Measurements from ENCODE around the gene HOXA11.
A peak's percentile ranks its signal among the peaks of the same experiment; 100 is the strongest.

Gene HOXA11

GRCh38 chr7:27173511-27173955 is 11.5 kb downstream of the HOXA11 start:
- peak overlapping the region; percentile 48 for H3K27ac ChIP-seq (ENCODE audit: low read length, poor library complexity, severe bottlenecking)
- H3K4me3 ChIP-seq (ENCODE audit: insufficient read depth in 1 of 2, low read depth in 1 of 2, low read length in 2 of 2) = peak overlapping the region; percentile 58 to 92
- no peaks in the 10 kb centered on the region for H3K4me1 ChIP-seq (ENCODE audit: control insufficient read depth, insufficient read depth, low read depth, low read length)
- H3K27me3 ChIP-seq (ENCODE audit: control insufficient read depth in 1 of 2, insufficient read depth in 1 of 2, low read length in 2 of 2) = peaks cover 0 to 8% of the 10 kb centered on the region in 2 experiments
- H3K14ac ChIP-seq (ENCODE audit: low read length in 2 of 2) = peak overlapping the region; percentile 15 to 80
- peak; percentile 50 for DNase-seq
- H3K9ac ChIP-seq (ENCODE audit: low read length) = peak overlapping the region; percentile 90
- H3K23ac ChIP-seq (ENCODE audit: low read length in 2 of 2) = peak overlapping the region; percentile 74 to 95
- peak overlapping the region; percentile 91 for H2BK15ac ChIP-seq (ENCODE audit: low read depth, poor library complexity, severe bottlenecking)
- H3K9me3 ChIP-seq (ENCODE audit: control insufficient read depth, low read length) = no peaks in the 10 kb centered on the region
- H2AK5ac ChIP-seq (ENCODE audit: low read length, severe bottlenecking) = no peak overlapping the region
- H3K79me1 ChIP-seq (replicated peaks; ENCODE audit: low read length, poor library complexity, severe bottlenecking) = no peaks in the 10 kb centered on the region
- peaks cover 4 to 68% of the 10 kb centered on the region in 2 experiments for H3K36me3 ChIP-seq (ENCODE audit: control insufficient read depth in 1 of 2, insufficient read depth in 2 of 2, low read depth in 1 of 2, low read length in 2 of 2)
- H2BK5ac ChIP-seq (ENCODE audit: low read depth, low read length, poor library complexity, severe bottlenecking) = peak overlapping the region; percentile 88
- no peak overlapping the region for H2AFZ ChIP-seq (ENCODE audit: low read depth, low read length)
- H4K8ac ChIP-seq (ENCODE audit: low read length) = peak overlapping the region; percentile 95
- peak overlapping the region; percentile 54 to 82 for H3K4ac ChIP-seq (ENCODE audit: low read depth in 1 of 2, low read length in 2 of 2)
- H3K18ac ChIP-seq (ENCODE audit: low read depth in 1 of 2, low read length in 2 of 2) = peak overlapping the region; percentile 90 to 91
- H3K4me2 ChIP-seq (ENCODE audit: low read length, poor library complexity, severe bottlenecking) = peak overlapping the region; percentile 60
- H2BK12ac ChIP-seq (ENCODE audit: low read length in 2 of 2) = peak overlapping the region; percentile 40 to 83
- 2% methylated on average over 51 of the region's 59 CpGs for WGBS
- peak overlapping the region; percentile 96 for H2BK120ac ChIP-seq (ENCODE audit: low read depth, low read length)
- peak overlapping the region; percentile 89 for H4K91ac ChIP-seq (ENCODE audit: low read length)

GRCh38 chr7:27172823-27173510 is 12.1 kb downstream of the HOXA11 start:
- H3K4me3 ChIP-seq (ENCODE audit: insufficient read depth in 1 of 2, low read depth in 1 of 2, low read length in 2 of 2) = peak overlapping the region; percentile 58 to 92
- H3K23ac ChIP-seq (ENCODE audit: low read length in 2 of 2) = peak overlapping the region; percentile 50 to 74
- H2BK5ac ChIP-seq (ENCODE audit: low read depth, low read length, poor library complexity, severe bottlenecking) = peak overlapping the region; percentile 77
- peak overlapping the region; percentile 90 for H3K9ac ChIP-seq (ENCODE audit: low read length)
- H3K9me3 ChIP-seq (ENCODE audit: control insufficient read depth, low read length) = no peaks in the 10 kb centered on the region
- H2AFZ ChIP-seq (ENCODE audit: low read depth, low read length) = no peak overlapping the region
- DNase-seq = peak; percentile 60
- peak overlapping the region; percentile 89 for H4K91ac ChIP-seq (ENCODE audit: low read length)
- peak overlapping the region in 1 of 2 experiments; percentile 83 for H2BK12ac ChIP-seq (ENCODE audit: low read length in 2 of 2)
- 1% methylated on average over 58 of the region's 58 CpGs for WGBS
- peak overlapping the region; percentile 83 for H2AK5ac ChIP-seq (ENCODE audit: low read length, severe bottlenecking)
- no peaks in the 10 kb centered on the region for H3K79me1 ChIP-seq (replicated peaks; ENCODE audit: low read length, poor library complexity, severe bottlenecking)
- peak overlapping the region; percentile 60 for H3K4me2 ChIP-seq (ENCODE audit: low read length, poor library complexity, severe bottlenecking)
- H3K36me3 ChIP-seq (ENCODE audit: control insufficient read depth in 1 of 2, insufficient read depth in 2 of 2, low read depth in 1 of 2, low read length in 2 of 2) = peaks cover 4 to 72% of the 10 kb centered on the region in 2 experiments
- H3K4ac ChIP-seq (ENCODE audit: low read depth in 1 of 2, low read length in 2 of 2) = peak overlapping the region; percentile 54 to 59
- peak overlapping the region; percentile 95 for H4K8ac ChIP-seq (ENCODE audit: low read length)
- H2BK120ac ChIP-seq (ENCODE audit: low read depth, low read length) = peak overlapping the region; percentile 96
- peaks cover 0 to 8% of the 10 kb centered on the region in 2 experiments for H3K27me3 ChIP-seq (ENCODE audit: control insufficient read depth in 1 of 2, insufficient read depth in 1 of 2, low read length in 2 of 2)
- H3K18ac ChIP-seq (ENCODE audit: low read depth in 1 of 2, low read length in 2 of 2) = peak overlapping the region; percentile 64 to 90
- H3K14ac ChIP-seq (ENCODE audit: low read length in 2 of 2) = peak overlapping the region in 1 of 2 experiments; percentile 95
- no peaks in the 10 kb centered on the region for H3K4me1 ChIP-seq (ENCODE audit: control insufficient read depth, insufficient read depth, low read depth, low read length)
- peak overlapping the region; percentile 91 for H3K27ac ChIP-seq (ENCODE audit: low read length, poor library complexity, severe bottlenecking)
- no peak overlapping the region for H2BK15ac ChIP-seq (ENCODE audit: low read depth, poor library complexity, severe bottlenecking)

GRCh38 chr7:27172315-27172774 is 12.7 kb downstream of the HOXA11 start:
- peak overlapping the region; percentile 60 for H3K4me2 ChIP-seq (ENCODE audit: low read length, poor library complexity, severe bottlenecking)

More at GRCh38 chr7:27172315-27172774, 12.7 kb downstream of the HOXA11 start:
- Histone ChIP-seq H3K4me1 (ENCODE audit: control insufficient read depth, insufficient read depth, low read depth, low read length) (no peaks in the 10 kb centered on the region), H2BK5ac (ENCODE audit: low read depth, low read length, poor library complexity, severe bottlenecking) (peak overlapping the region; percentile 71), H4K91ac (ENCODE audit: low read length) (peak overlapping the region; percentile 70), H2BK12ac (ENCODE audit: low read length in 2 of 2) (peak overlapping the region in 1 of 2 experiments; percentile 87), H3K18ac (ENCODE audit: low read depth in 1 of 2, low read length in 2 of 2) (peak overlapping the region in 1 of 2 experiments; percentile 90), H3K9me3 (ENCODE audit: control insufficient read depth, low read length) (no peaks in the 10 kb centered on the region), H2AFZ (ENCODE audit: low read depth, low read length) (no peak overlapping the region), H2BK15ac (ENCODE audit: low read depth, poor library complexity, severe bottlenecking) (no peak overlapping the region), H3K27me3 (ENCODE audit: control insufficient read depth in 1 of 2, insufficient read depth in 1 of 2, low read length in 2 of 2) (peaks cover 0 to 8% of the 10 kb centered on the region in 2 experiments), H3K9ac (ENCODE audit: low read length) (peak overlapping the region; percentile 90), H3K79me1 (replicated peaks; ENCODE audit: low read length, poor library complexity, severe bottlenecking) (no peaks in the 10 kb centered on the region), H3K27ac (ENCODE audit: low read length, poor library complexity, severe bottlenecking) (peak overlapping the region; percentile 91), H2BK120ac (ENCODE audit: low read depth, low read length) (peak overlapping the region; percentile 84), H3K14ac (ENCODE audit: low read length in 2 of 2) (no peak overlapping the region), H3K36me3 (ENCODE audit: control insufficient read depth in 1 of 2, insufficient read depth in 2 of 2, low read depth in 1 of 2, low read length in 2 of 2) (peaks cover 4 to 71% of the 10 kb centered on the region in 2 experiments), H4K8ac (ENCODE audit: low read length) (no peak overlapping the region), H3K4ac (ENCODE audit: low read depth in 1 of 2, low read length in 2 of 2) (peak overlapping the region; percentile 9 to 31), H3K23ac (ENCODE audit: low read length in 2 of 2) (no peak overlapping the region), H3K4me3 (ENCODE audit: insufficient read depth in 1 of 2, low read depth in 1 of 2, low read length in 2 of 2) (peak overlapping the region; percentile 58 to 92), H2AK5ac (ENCODE audit: low read length, severe bottlenecking) (peak overlapping the region; percentile 55)
- DNase-seq = peak; percentile 53
- WGBS = 13% methylated on average over 10 of the region's 10 CpGs
